Caco-2 (cell line): ENCODE measurements around the gene GAREM1. TPM values are rescaled to one million over a fixed set of nuclear protein-coding genes. Genes with fewer than 3 reads are reported as not detected.
A peak's percentile ranks its signal among the peaks of the same experiment; 100 is the strongest.

ENCODE experiments used
- BruUV-seq: library from RNA; stranded (reverse); fragments of 400-500 nt; replicated peaks from 2 replicates; lab custom pipeline; 2021; lab: Mats Ljungman, UMichigan
- CTCF ChIA-PET: fragments of 300-600 bp; sonication (Branson Sonifier 250); formaldehyde crosslinking; loops from one replicate; lab custom pipeline; 2022; ENCODE audit warnings: antibody characterized with exemption; lab: Charles Lee
- POLR2A ChIA-PET: fragments of 300-600 bp; sonication (Branson Sonifier 250); formaldehyde crosslinking; loops from one replicate; lab custom pipeline; 2022; ENCODE audit warnings: antibody characterized with exemption; lab: Charles Lee
- DNase-seq, 2 experiments: peaks; one replicate each; pipeline versions ENCODE4 v3.0.0 to v3.0.0-alpha.2; 2020 to 2022
- H3K27me3 ChIP-seq: replicated peaks from 2 replicates; pipeline ENCODE4 v1.6.0; 2011; ENCODE audit warnings: low read length; ENCODE audit not compliant: control insufficient read depth, insufficient read depth
- H3K36me3 ChIP-seq: 2 replicates; pipeline ENCODE4 v1.5.1; 2011; ENCODE audit warnings: low read length; ENCODE audit not compliant: control insufficient read depth, insufficient read depth
- H3K4me1 ChIP-seq: fragments of 250-450 bp; sonication (Bioruptor Pico); 2 replicates; pipeline ENCODE4 v1.5.1; 2020; ENCODE audit warnings: mild to moderate bottlenecking
- H3K4me3 ChIP-seq: 2 replicates; pipeline ENCODE4 v1.5.1; 2011; ENCODE audit warnings: low read depth, mild to moderate bottlenecking, control low read depth, low read length
- H3K9me3 ChIP-seq: fragments of 250-450 bp; sonication (Bioruptor Pico); 2 replicates; pipeline ENCODE4 v1.5.1; 2020; ENCODE audit warnings: mild to moderate bottlenecking, moderate library complexity
- H3K27ac Mint-ChIP-seq: one replicate; pipeline ENCODE4 v1.8.0; 2022; ENCODE audit warnings: mixed read lengths; ENCODE audit not compliant: unreplicated experiment
- H3K27me3 Mint-ChIP-seq: one replicate; pipeline ENCODE4 v1.8.0; 2022; ENCODE audit warnings: mixed read lengths; ENCODE audit not compliant: insufficient read depth, unreplicated experiment
- H3K36me3 Mint-ChIP-seq: one replicate; pipeline ENCODE4 v1.8.0; 2022; ENCODE audit warnings: mild to moderate bottlenecking, mixed read lengths; ENCODE audit not compliant: insufficient read depth, unreplicated experiment
- H3K4me1 Mint-ChIP-seq: one replicate; pipeline ENCODE4 v1.8.0; 2022; ENCODE audit warnings: low read depth, mixed read lengths; ENCODE audit not compliant: unreplicated experiment
- H3K4me3 Mint-ChIP-seq: one replicate; pipeline ENCODE4 v1.8.0; 2022; ENCODE audit warnings: mild to moderate bottlenecking, moderate library complexity, mixed read lengths; ENCODE audit not compliant: unreplicated experiment
- H3K9me3 Mint-ChIP-seq: one replicate; pipeline ENCODE4 v1.8.0; 2022; ENCODE audit warnings: mixed read lengths; ENCODE audit not compliant: unreplicated experiment
- CTCF ChIP-seq, 2 experiments: fragments of 200-600 bp in 1 of 2; IDR thresholded peaks; 1 replicate in 1 of 2; 2 replicates in 1 of 2; pipeline versions ENCODE4 v1.5.1 to v1.8.0; 2011 to 2022; ENCODE audit warnings: antibody characterized with exemption in 1 of 2, control low read depth in 1 of 2, inconsistent platforms in 1 of 2, low read depth in 1 of 2, low read length in 1 of 2, mild to moderate bottlenecking in 1 of 2, moderate library complexity in 1 of 2; ENCODE audit not compliant: insufficient read depth in 1 of 2, severe bottlenecking in 1 of 2, unreplicated experiment in 1 of 2
- intact Hi-C: fragments of 100-400 bp; cut with micrococcal nuclease; formaldehyde crosslinking; loops from one replicate; pipeline ENCODE4 v1.10.0; 2022; ENCODE audit not compliant: unreplicated experiment
- total RNA-seq: library from RNA; stranded (reverse); gene quantifications from 2 replicates; pipeline ENCODE4 v1.2.3, GENCODE V29; 2022

The GAREM1 gene
- total RNA-seq, 1 experiment from 2014 or later = 0.50 TPM

GRCh38 chr18:32290810-32291209 is 179.9 kb downstream of the GAREM1 start:
- no peak overlapping the region for H3K4me3 ChIP-seq
- H3K4me3 Mint-ChIP-seq = no peak overlapping the region
- H3K4me1 Mint-ChIP-seq = no peaks in the 10 kb centered on the region
- H3K27ac Mint-ChIP-seq = no peak overlapping the region
- POLR2A ChIA-PET = no interaction called here
- no peaks in the 10 kb centered on the region for H3K4me1 ChIP-seq
- H3K36me3 ChIP-seq = no peaks in the 10 kb centered on the region
- no peaks in the 10 kb centered on the region for H3K27me3 Mint-ChIP-seq
- CTCF ChIA-PET = no interaction called here
- H3K36me3 Mint-ChIP-seq = no peaks in the 10 kb centered on the region
- TF ChIP-seq CTCF (IDR thresholded peaks at IDR 0.05; ENCODE audit: insufficient read depth in 1 of 2, low read depth in 1 of 2, low read length in 1 of 2, severe bottlenecking in 1 of 2, unreplicated experiment in 1 of 2) = no peak
- intact Hi-C loops = no loop called here
- no peaks in the 10 kb centered on the region for H3K9me3 Mint-ChIP-seq
- no peaks in the 10 kb centered on the region for H3K9me3 ChIP-seq
- no peaks in the 10 kb centered on the region for H3K27me3 ChIP-seq
- BruUV-seq = no TSS peak
- no peak for DNase-seq

- peak in 1 of 2 experiments; percentile 58 for TF ChIP-seq CTCF (IDR thresholded peaks at IDR 0.05; ENCODE audit: insufficient read depth in 1 of 2, low read depth in 1 of 2, low read length in 1 of 2, severe bottlenecking in 1 of 2, unreplicated experiment in 1 of 2)
- intact Hi-C loops = loop anchor here (2.0 to 10.0 kb wide), 3 partner anchors 85 to 263 kb away; partner anchors contain the start of gene GAREM1
- CTCF ChIA-PET = interaction anchor here (0.6 to 1.6 kb wide), 5 partner anchors 18 to 262 kb away, joined by 3 to 22 read pairs (median 3); partner anchors contain the start of gene GAREM1
Observed at GRCh38 chr18:32289483-32290075, 181.1 kb downstream of the GAREM1 start.

GRCh38 chr18:32287873-32288272 is 182.8 kb downstream of the GAREM1 start:
- TF ChIP-seq CTCF (IDR thresholded peaks at IDR 0.05; ENCODE audit: insufficient read depth in 1 of 2, low read depth in 1 of 2, low read length in 1 of 2, severe bottlenecking in 1 of 2, unreplicated experiment in 1 of 2) = no peak
- POLR2A ChIA-PET = no interaction called here
- intact Hi-C loops = loop anchor here (2.0 to 10.0 kb wide), 3 partner anchors 87 to 264 kb away; partner anchors contain the start of gene GAREM1

More at GRCh38 chr18:32289483-32290075, 181.1 kb downstream of the GAREM1 start:
- Mint-ChIP-seq H3K36me3 (no peaks in the 10 kb centered on the region), H3K4me1 (no peaks in the 10 kb centered on the region), H3K27me3 (no peaks in the 10 kb centered on the region), H3K27ac (no peak overlapping the region), H3K4me3 (no peak overlapping the region), H3K9me3 (no peaks in the 10 kb centered on the region)
- Histone ChIP-seq H3K9me3 (no peaks in the 10 kb centered on the region), H3K27me3 (no peaks in the 10 kb centered on the region), H3K4me1 (no peaks in the 10 kb centered on the region), H3K36me3 (no peaks in the 10 kb centered on the region), H3K4me3 (no peak overlapping the region)
- BruUV-seq = no TSS peak
- POLR2A ChIA-PET = interaction anchor here (0.8 kb wide), 1 partner anchor 181 kb away, joined by 10 read pairs; the partner anchor contains the start of gene GAREM1
- DNase-seq = peak; percentile 30 to 55

More at GRCh38 chr18:32287873-32288272, 182.8 kb downstream of the GAREM1 start:
- Histone ChIP-seq H3K27me3 (no peaks in the 10 kb centered on the region), H3K4me3 (no peak overlapping the region), H3K4me1 (no peaks in the 10 kb centered on the region), H3K36me3 (no peaks in the 10 kb centered on the region), H3K9me3 (no peaks in the 10 kb centered on the region)
- Mint-ChIP-seq H3K27me3 (no peaks in the 10 kb centered on the region), H3K4me1 (no peaks in the 10 kb centered on the region), H3K36me3 (no peaks in the 10 kb centered on the region), H3K4me3 (no peak overlapping the region), H3K27ac (no peak overlapping the region), H3K9me3 (no peaks in the 10 kb centered on the region)
- no TSS peak for BruUV-seq
- CTCF ChIA-PET = no interaction called here
- no peak for DNase-seq
